HL-60/S4 (cell line): ENCODE results near the gene BAG1.

ENCODE experiments used
- in situ Hi-C: fragments of 300-500 bp; cut with MboI; formaldehyde crosslinking; loops from 2 replicates; pipeline ENCODE4 v1.14.3; 2022; ENCODE audit warnings: low sequenced_read_pairs

The BAG1 gene

GRCh38 chr9:33246269-33246860, 18.1 kb downstream of the BAG1 start:
- in situ Hi-C loops: loop anchor here (25.0 kb wide), 1 partner anchor 684 kb away; the partner anchor contains the start of genes NDUFB6, SMIM27 and TOPORS

GRCh38 chr9:33245341-33245740, 19.2 kb downstream of the BAG1 start:
- in situ Hi-C loops: loop anchor here (25.0 kb wide), 1 partner anchor 683 kb away; the partner anchor contains the start of genes NDUFB6, SMIM27 and TOPORS

GRCh38 chr9:33244137-33244784, 20.2 kb downstream of the BAG1 start:
- in situ Hi-C loops: loop anchor here (25.0 kb wide), 1 partner anchor 682 kb away; the partner anchor contains the start of genes NDUFB6, SMIM27 and TOPORS

GRCh38 chr9:33242609-33243134, 21.8 kb downstream of the BAG1 start:
- in situ Hi-C loops: loop anchor here (25.0 kb wide), 1 partner anchor 680 kb away; the partner anchor contains the start of genes NDUFB6, SMIM27 and TOPORS

GRCh38 chr9:33241298-33241697, 23.2 kb downstream of the BAG1 start:
- in situ Hi-C loops: loop anchor here (25.0 kb wide), 1 partner anchor 679 kb away; the partner anchor contains the start of genes NDUFB6, SMIM27 and TOPORS

- in situ Hi-C loops: loop anchor here (25.0 kb wide), 1 partner anchor 678 kb away; the partner anchor contains the start of genes NDUFB6, SMIM27 and TOPORS
These were observed 24.6 kb downstream of the BAG1 start, which contains the start of gene SPINK4 for GRCh38 chr9:33239921-33240320. Gene SPINK4, plus strand, starts transcription at chr9:33240167. Its CDS starts 42 bp downstream, at chr9:33240209.

- in situ Hi-C loops: loop anchor here (25.0 kb wide), 1 partner anchor 674 kb away; the partner anchor contains the start of genes NDUFB6, SMIM27 and TOPORS
These were observed 27.9 kb downstream of the BAG1 start for GRCh38 chr9:33236571-33236970.

GRCh38 chr9:33234511-33235467, 29.7 kb downstream of the BAG1 start:
- in situ Hi-C loops: loop anchor here (25.0 kb wide), 1 partner anchor 672 kb away; the partner anchor contains the start of genes NDUFB6, SMIM27 and TOPORS

GRCh38 chr9:33233626-33234342, 30.7 kb downstream of the BAG1 start:
- in situ Hi-C loops: loop anchor here (25.0 kb wide), 1 partner anchor 671 kb away; the partner anchor contains the start of genes NDUFB6, SMIM27 and TOPORS

GRCh38 chr9:33232815-33233214, 31.7 kb downstream of the BAG1 start:
- in situ Hi-C loops: loop anchor here (25.0 kb wide), 1 partner anchor 671 kb away; the partner anchor contains the start of genes NDUFB6, SMIM27 and TOPORS

- in situ Hi-C loops: loop anchor here (25.0 kb wide), 1 partner anchor 669 kb away; the partner anchor contains the start of genes NDUFB6, SMIM27 and TOPORS
These were observed 32.9 kb downstream of the BAG1 start for GRCh38 chr9:33231623-33231942.

GRCh38 chr9:33230756-33231622, 33.5 kb downstream of the BAG1 start:
- in situ Hi-C loops: loop anchor here (25.0 kb wide), 1 partner anchor 669 kb away; the partner anchor contains the start of genes NDUFB6, SMIM27 and TOPORS

- in situ Hi-C loops: loop anchor here (25.0 kb wide), 1 partner anchor 667 kb away; the partner anchor contains the start of genes NDUFB6, SMIM27 and TOPORS
These were observed 35.0 kb downstream of the BAG1 start for GRCh38 chr9:33229359-33230114.

- in situ Hi-C loops: loop anchor here (25.0 kb wide), 1 partner anchor 666 kb away; the partner anchor contains the start of genes NDUFB6, SMIM27 and TOPORS
These were observed 35.9 kb downstream of the BAG1 start for GRCh38 chr9:33228606-33229005.

- in situ Hi-C loops: loop anchor here (25.0 kb wide), 1 partner anchor 665 kb away; the partner anchor contains the start of genes NDUFB6, SMIM27 and TOPORS
These were observed 36.8 kb downstream of the BAG1 start for GRCh38 chr9:33227741-33228140.

GRCh38 chr9:33227008-33227398, 37.5 kb downstream of the BAG1 start:
- in situ Hi-C loops: loop anchor here (25.0 kb wide), 1 partner anchor 665 kb away; the partner anchor contains the start of genes NDUFB6, SMIM27 and TOPORS
